ENCODE data around the gene BMP6. TPM values are rescaled to one million over a fixed set of nuclear protein-coding genes. Genes with fewer than 3 reads are reported as not detected.

BMP6 gene
- total RNA-seq, 1 donor from 2014 or later = 3.2 TPM

DNA sequence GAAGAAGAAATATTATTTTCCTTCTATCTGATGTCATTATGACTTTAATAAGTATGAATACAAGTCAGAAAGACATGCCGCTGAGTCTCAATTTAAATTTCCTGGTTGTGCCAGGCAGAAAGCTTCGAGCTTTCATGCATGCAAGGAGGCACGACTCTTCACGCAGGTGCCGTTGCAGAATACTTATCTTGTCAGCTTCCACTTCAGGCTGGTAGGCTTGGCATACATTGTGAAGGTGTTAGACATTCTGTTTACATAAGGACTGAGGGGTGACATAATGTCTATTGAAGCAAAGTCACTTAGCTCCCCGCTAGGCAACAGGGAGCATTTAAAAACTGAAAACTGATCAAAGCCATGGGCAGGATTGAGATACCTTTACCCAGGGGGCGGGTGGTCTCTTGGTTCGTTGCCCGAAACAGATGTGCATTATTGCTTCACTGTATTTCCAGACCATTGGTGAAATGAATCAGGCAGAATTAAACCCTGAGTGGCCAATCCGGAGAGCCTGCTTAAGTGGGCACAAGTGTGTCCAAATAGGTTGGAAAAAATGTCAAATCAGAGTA, 16.4 kb downstream of the BMP6 start:
- intact Hi-C loops (cut with DNase I) = no loop called here
- TF ChIP-seq POLR2AphosphoS5 (IDR thresholded peaks at IDR 0.05; ENCODE audit: insufficient read depth in 1 of 2, low read depth in 1 of 2) = no peak
- TF ChIP-seq POLR2A (IDR thresholded peaks at IDR 0.05) = no peak
- TF ChIP-seq, protein P1, sequence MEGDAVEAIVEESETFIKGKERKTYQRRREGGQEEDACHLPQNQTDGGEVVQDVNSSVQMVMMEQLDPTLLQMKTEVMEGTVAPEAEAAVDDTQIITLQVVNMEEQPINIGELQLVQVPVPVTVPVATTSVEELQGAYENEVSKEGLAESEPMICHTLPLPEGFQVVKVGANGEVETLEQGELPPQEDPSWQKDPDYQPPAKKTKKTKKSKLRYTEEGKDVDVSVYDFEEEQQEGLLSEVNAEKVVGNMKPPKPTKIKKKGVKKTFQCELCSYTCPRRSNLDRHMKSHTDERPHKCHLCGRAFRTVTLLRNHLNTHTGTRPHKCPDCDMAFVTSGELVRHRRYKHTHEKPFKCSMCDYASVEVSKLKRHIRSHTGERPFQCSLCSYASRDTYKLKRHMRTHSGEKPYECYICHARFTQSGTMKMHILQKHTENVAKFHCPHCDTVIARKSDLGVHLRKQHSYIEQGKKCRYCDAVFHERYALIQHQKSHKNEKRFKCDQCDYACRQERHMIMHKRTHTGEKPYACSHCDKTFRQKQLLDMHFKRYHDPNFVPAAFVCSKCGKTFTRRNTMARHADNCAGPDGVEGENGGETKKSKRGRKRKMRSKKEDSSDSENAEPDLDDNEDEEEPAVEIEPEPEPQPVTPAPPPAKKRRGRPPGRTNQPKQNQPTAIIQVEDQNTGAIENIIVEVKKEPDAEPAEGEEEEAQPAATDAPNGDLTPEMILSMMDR (IDR thresholded peaks at IDR 0.05) = no peak
- no peak for DNase-seq (ENCODE audit: extremely low spot score in 2 of 2)
- Histone ChIP-seq H3K4me1 (no peaks in the 10 kb centered on the region), H3K36me3 (no peaks in the 10 kb centered on the region), H3K4me3 (no peak overlapping the region), H3K27me3 (no peaks in the 10 kb centered on the region), H3K9me3 (no peaks in the 10 kb centered on the region), H3K27ac (no peak overlapping the region)

GRCh38 chr6:7745942-7746341, 20.0 kb downstream of the BMP6 start:
- Histone ChIP-seq H3K36me3 (no peaks in the 10 kb centered on the region), H3K27me3 (no peaks in the 10 kb centered on the region), H3K9me3 (no peaks in the 10 kb centered on the region), H3K4me3 (no peak overlapping the region), H3K27ac (no peak overlapping the region), H3K4me1 (no peaks in the 10 kb centered on the region)
- DNase-seq (ENCODE audit: extremely low spot score in 2 of 2) = no peak
- no peak for TF ChIP-seq POLR2AphosphoS5 (IDR thresholded peaks at IDR 0.05; ENCODE audit: insufficient read depth in 1 of 2, low read depth in 1 of 2)
- no peak for TF ChIP-seq POLR2A (IDR thresholded peaks at IDR 0.05)
- TF ChIP-seq, protein P1 (IDR thresholded peaks at IDR 0.05) = no peak
- intact Hi-C loops (cut with DNase I) = no loop called here

- intact Hi-C loops (cut with DNase I) = no loop called here
- H3K27me3 ChIP-seq = no peaks in the 10 kb centered on the region
- no peaks in the 10 kb centered on the region for H3K36me3 ChIP-seq
- TF ChIP-seq POLR2AphosphoS5 (IDR thresholded peaks at IDR 0.05; ENCODE audit: insufficient read depth in 1 of 2, low read depth in 1 of 2) = no peak
- TF ChIP-seq, protein P1 (IDR thresholded peaks at IDR 0.05) = no peak
- TF ChIP-seq POLR2A (IDR thresholded peaks at IDR 0.05) = no peak
- H3K4me3 ChIP-seq = no peak overlapping the region
- H3K9me3 ChIP-seq = no peaks in the 10 kb centered on the region
- H3K27ac ChIP-seq = no peak overlapping the region
- DNase-seq (ENCODE audit: extremely low spot score in 2 of 2) = no peak
- H3K4me1 ChIP-seq = no peaks in the 10 kb centered on the region
Observed at GRCh38 chr6:7747016-7747415, 21.1 kb downstream of the BMP6 start.

DNA sequence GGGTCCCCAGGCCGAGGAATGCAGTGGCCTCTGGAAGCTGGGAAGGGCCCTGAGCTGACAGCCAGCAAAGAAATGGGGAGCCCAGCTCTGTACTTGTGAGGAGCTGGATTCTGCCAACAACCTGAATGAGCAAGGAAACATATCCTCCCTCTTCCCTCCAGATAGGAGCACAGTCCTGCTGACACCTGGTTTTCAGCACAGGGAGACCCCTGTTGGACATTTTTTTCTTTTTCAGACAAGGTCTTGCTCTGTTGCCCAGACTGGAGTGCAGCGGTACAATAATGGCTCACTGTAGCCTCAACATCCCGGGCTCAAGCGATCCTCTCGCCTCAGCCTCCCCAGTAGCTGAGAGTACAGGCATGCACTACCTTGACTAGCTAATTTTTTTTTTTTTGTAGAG, 21.5 kb downstream of the BMP6 start:
- TF ChIP-seq POLR2AphosphoS5 (IDR thresholded peaks at IDR 0.05; ENCODE audit: insufficient read depth in 1 of 2, low read depth in 1 of 2) = no peak
- no peak for TF ChIP-seq POLR2A (IDR thresholded peaks at IDR 0.05)
- TF ChIP-seq, protein P1 (IDR thresholded peaks at IDR 0.05) = no peak
- H3K27ac ChIP-seq = no peak overlapping the region
- no peak overlapping the region for H3K4me3 ChIP-seq
- DNase-seq (ENCODE audit: extremely low spot score in 2 of 2) = no peak
- H3K9me3 ChIP-seq = no peaks in the 10 kb centered on the region
- no peaks in the 10 kb centered on the region for H3K27me3 ChIP-seq
- intact Hi-C loops (cut with DNase I) = no loop called here
- H3K4me1 ChIP-seq = no peaks in the 10 kb centered on the region
- no peaks in the 10 kb centered on the region for H3K36me3 ChIP-seq

DNA sequence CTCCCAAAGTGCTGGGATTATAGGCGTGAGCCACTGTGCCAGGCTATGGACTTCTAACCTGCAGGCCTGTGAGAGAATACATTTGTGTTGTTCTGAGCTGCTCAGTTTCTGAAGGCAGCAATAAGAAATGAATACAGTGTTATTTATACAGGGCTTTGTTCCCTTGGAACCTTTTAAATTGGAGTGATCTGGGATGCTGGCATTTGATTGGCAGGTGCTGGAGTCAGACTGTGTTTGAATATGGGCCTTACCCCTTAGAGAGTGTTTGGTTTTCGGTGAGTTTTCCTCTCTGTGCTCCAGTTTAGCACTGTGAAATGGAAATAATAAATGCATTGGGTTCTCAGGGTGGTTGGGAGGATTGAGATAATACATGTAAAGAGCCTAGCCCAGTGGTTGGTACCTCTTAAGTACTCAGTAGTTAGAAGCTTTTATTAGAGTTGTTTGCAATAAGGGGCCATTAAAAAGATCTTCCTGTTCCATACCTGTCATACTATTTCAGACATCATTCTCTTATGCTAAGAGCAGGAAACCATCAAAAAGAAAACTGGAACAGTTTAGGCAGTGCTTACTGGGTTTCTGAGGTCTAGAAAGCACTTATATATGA, 22.1 kb downstream of the BMP6 start:
- H3K27me3 ChIP-seq = no peaks in the 10 kb centered on the region
- H3K36me3 ChIP-seq = no peaks in the 10 kb centered on the region
- DNase-seq (ENCODE audit: extremely low spot score in 2 of 2) = no peak
- no peak for TF ChIP-seq POLR2AphosphoS5 (IDR thresholded peaks at IDR 0.05; ENCODE audit: insufficient read depth in 1 of 2, low read depth in 1 of 2)
- TF ChIP-seq POLR2A (IDR thresholded peaks at IDR 0.05) = no peak
- TF ChIP-seq, protein P1 (IDR thresholded peaks at IDR 0.05) = no peak
- no peak overlapping the region for H3K27ac ChIP-seq
- H3K4me3 ChIP-seq = no peak overlapping the region
- no peaks in the 10 kb centered on the region for H3K9me3 ChIP-seq
- intact Hi-C loops (cut with DNase I) = no loop called here
- H3K4me1 ChIP-seq = no peaks in the 10 kb centered on the region

Data from vagina (tissue), 2 donors.